Measurements from ENCODE around the gene FNDC3B. TPM values are rescaled to one million over a fixed set of nuclear protein-coding genes. Genes with fewer than 3 reads are reported as not detected.
"Not testable (repeated sequence)": the region's sequence is repeated elsewhere in the genome, so short reads cannot be mapped to it uniquely, and the experiment has no call there.

The FNDC3B gene
- total RNA-seq, 2 donors from 2014 or later: 12.0 to 17.7 TPM

DNA sequence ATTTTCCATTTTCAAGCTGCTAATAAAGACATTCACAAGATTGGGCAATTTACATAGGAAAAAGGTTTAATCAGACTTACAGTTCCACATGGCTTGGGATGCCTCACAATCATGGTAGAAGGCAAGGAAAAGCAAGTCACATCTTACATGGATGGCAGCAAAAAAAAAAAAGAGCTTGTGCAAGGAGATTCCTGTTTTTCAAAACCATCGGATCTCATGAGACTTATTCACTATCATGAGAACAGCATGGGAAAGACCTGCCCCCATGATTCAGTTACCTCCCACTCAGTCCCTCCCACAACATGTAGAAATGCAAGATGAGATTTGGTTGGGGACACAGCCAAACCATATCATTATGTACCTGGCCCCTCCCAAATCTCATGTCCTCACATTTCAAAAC is 202.0 kb downstream of the FNDC3B start:
- no peak for ATAC-seq (replicated peaks in 1 of 2)
- Mint-ChIP-seq H3K27ac (no peak overlapping the region), H3K36me3 (ENCODE audit: insufficient read depth in 2 of 2) (peaks cover 16 to 19% of the 10 kb centered on the region in 2 donors), H3K9me3 (peaks cover 10 to 13% of the 10 kb centered on the region in 2 donors), H3K27me3 (ENCODE audit: low read depth) (no peaks in the 10 kb centered on the region), H3K4me3 (no peak overlapping the region), H3K4me1 (ENCODE audit: low read depth) (no peaks in the 10 kb centered on the region)
- no peak for DNase-seq

DNA sequence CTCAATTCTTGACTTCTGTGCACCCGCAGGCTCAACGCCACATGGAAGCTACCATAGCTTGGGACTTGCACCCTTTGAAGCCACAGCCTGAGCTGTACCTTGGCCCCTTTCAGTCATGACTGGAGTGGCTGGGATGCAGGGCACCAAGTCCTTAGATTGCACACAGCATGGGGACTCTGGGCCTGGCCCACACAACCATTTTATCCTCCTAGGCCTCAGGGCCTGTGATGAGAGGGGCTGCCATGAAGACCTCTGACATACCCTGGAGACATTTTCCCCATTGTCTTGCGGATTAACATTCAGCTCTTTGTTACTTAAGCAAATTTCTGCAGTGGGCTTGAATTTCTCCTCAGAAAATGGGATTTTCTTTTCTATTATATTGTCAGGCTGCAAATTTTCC is 203.1 kb downstream of the FNDC3B start:
- not testable (repeated sequence) for H3K27ac Mint-ChIP-seq; ATAC-seq (replicated peaks in 1 of 2); H3K27me3 Mint-ChIP-seq (ENCODE audit: low read depth); H3K4me1 Mint-ChIP-seq (ENCODE audit: low read depth); DNase-seq; H3K4me3 Mint-ChIP-seq
- peaks cover 10 to 13% of the 10 kb centered on the region in 2 donors for H3K9me3 Mint-ChIP-seq
- peaks cover 19% of the 10 kb centered on the region in 2 donors for H3K36me3 Mint-ChIP-seq (ENCODE audit: insufficient read depth in 2 of 2)

DNA sequence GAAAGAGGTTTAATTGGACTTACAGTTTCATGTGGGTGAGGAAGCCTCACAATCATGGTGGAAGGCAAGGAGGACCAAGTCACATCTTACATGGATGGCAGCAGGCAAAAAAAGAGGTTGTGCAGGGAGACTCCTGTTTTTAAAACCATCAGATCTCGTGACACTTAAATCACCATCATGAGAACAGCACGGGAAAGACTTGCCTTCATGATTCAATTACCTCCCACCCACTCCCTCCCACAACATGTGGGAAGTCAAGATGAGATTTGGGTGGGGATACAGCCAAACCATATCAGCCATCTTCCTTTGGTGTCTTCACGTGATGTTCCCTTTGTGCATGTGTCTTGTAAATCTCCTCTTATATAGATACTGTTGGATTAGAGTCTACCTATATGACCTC is 204.0 kb downstream of the FNDC3B start:
- not testable (repeated sequence) for H3K27ac Mint-ChIP-seq; H3K4me1 Mint-ChIP-seq (ENCODE audit: low read depth); H3K27me3 Mint-ChIP-seq (ENCODE audit: low read depth); H3K4me3 Mint-ChIP-seq; DNase-seq; ATAC-seq (replicated peaks in 1 of 2)
- Mint-ChIP-seq H3K36me3 (ENCODE audit: insufficient read depth in 2 of 2) (peaks cover 19% of the 10 kb centered on the region in 2 donors), H3K9me3 (peaks cover 10 to 13% of the 10 kb centered on the region in 2 donors)

DNA sequence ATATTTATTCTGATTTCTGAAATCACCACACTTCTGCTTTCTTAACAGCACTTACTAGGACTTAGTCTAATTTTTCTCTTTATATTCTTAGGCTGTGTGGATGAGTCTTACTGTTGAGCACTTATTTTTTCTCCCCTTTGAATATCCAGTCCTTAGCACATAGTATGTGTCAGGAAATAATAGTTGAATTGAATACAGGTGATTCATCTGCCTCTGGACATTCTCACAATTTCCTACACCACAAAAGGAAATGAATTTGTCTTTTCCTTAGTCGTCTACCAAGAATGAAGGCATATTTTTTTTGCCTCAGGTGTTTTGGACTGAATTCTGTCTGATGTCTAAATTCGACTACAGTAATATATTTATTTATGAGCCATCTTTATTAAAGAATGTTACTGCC is 204.6 kb downstream of the FNDC3B start:
- DNase-seq: no peak
- no peak overlapping the region for H3K4me3 Mint-ChIP-seq
- no peak overlapping the region for H3K27ac Mint-ChIP-seq
- H3K9me3 Mint-ChIP-seq: peaks cover 10 to 13% of the 10 kb centered on the region in 2 donors
- no peaks in the 10 kb centered on the region for H3K27me3 Mint-ChIP-seq (ENCODE audit: low read depth)
- peaks cover 8% of the 10 kb centered on the region for H3K4me1 Mint-ChIP-seq (ENCODE audit: low read depth)
- ATAC-seq (replicated peaks in 1 of 2): no peak
- H3K36me3 Mint-ChIP-seq (ENCODE audit: insufficient read depth in 2 of 2): peaks cover 19% of the 10 kb centered on the region in 2 donors

DNA sequence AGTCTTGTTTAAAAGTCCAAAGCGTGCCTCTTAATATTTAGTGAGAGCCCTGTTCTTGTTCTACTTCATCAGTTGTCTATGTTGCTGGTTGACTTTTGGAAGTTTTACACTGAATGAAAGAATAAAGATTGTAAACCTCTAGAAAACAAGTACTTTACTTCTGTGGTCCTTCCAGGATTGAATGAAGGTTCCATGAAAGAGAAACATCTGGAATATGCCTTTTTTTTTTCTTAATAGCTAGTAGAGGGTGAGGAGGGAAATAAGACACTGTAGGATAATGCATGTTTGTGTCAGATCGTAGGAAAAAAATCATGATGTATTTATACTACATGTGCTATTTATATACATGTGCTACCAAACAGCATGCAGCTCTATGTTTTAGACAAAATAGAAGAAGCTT is 205.9 kb downstream of the FNDC3B start:
- H3K4me1 Mint-ChIP-seq (ENCODE audit: low read depth): peaks cover 8% of the 10 kb centered on the region
- ATAC-seq (replicated peaks in 1 of 2) (no peak), DNase-seq (no peak)
- no peak overlapping the region for H3K4me3 Mint-ChIP-seq
- H3K36me3 Mint-ChIP-seq (ENCODE audit: insufficient read depth in 2 of 2): peaks cover 19% of the 10 kb centered on the region in 2 donors
- H3K27me3 Mint-ChIP-seq (ENCODE audit: low read depth): no peaks in the 10 kb centered on the region
- H3K27ac Mint-ChIP-seq: peak overlapping the region; percentile 64
- H3K9me3 Mint-ChIP-seq: peaks cover 10 to 13% of the 10 kb centered on the region in 2 donors

DNA sequence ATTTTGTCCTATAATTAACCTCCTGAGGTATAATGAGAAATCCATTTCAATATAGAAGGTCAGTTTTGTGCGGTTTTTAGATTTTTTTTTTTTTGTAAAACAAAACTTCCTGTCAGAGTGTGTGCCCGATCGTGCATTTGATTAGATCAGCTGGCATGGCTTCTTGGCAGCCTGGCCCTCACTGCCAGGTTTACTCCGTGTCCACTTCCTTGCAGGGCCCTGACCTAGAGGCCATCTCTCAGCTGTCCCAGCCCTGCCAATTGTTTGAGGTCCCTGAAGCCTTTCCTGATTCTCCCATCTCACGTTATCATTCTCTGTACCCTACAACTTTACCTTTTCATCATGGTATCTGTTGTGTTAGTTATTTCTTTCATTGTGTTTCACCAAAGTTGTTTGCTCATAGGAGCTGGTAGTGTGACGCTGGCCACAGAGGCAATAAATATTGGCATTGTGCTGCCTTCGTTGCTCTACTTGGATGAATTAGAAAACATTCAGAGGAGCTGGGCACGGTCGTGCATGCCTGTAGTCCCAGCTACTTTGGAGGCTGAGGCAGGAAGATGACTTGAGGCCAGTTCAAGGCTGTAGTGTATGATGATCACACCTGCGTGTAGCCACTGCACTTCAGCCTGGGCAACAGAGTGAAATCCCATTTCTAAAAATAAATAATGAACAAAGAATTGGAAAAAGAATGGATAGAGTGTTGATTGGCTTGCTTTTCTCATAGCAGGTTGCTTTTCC is 206.9 kb downstream of the FNDC3B start:
- Mint-ChIP-seq H3K4me1 (ENCODE audit: low read depth) (peaks cover 8% of the 10 kb centered on the region), H3K4me3 (no peak overlapping the region), H3K27me3 (ENCODE audit: low read depth) (no peaks in the 10 kb centered on the region), H3K36me3 (ENCODE audit: insufficient read depth in 2 of 2) (peaks cover 18 to 19% of the 10 kb centered on the region in 2 donors), H3K27ac (no peak overlapping the region), H3K9me3 (peaks cover 10 to 12% of the 10 kb centered on the region in 2 donors)
- DNase-seq: no peak
- no peak for ATAC-seq (replicated peaks in 1 of 2)

DNA sequence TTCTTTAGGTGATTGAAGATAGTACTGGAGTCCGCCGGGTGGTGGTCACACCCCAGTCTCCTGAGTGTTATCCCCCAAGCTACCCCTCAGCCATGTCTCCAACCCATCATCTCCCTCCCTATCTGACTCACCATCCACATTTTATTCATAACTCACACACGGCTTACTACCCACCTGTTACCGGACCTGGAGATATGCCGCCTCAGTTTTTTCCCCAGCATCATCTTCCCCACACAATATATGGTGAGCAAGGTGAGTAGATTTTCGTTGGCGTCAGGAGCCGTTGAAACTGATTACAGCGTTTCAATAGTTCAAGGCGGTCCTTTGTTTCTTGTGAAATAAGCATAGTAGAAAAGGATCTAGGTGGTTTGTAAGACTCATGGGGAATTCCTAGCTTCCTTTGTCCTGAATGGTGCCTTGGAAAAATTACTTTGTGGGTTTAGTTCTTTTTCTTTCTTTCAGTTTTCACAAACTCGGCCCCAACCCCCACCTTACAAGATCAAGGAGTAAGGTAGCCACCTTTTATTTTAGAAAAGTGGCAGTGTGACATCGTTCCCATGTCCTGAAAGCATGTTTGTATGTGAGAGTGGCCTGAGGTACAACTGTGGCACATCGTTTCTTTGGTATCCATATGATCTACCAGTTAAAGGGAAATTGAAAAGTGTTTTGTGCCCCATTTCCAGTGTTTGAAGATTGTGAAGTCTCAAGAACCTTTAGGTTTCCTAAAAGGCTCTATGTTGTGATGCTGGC is 208.3 kb downstream of the FNDC3B start:
- Mint-ChIP-seq H3K36me3 (ENCODE audit: insufficient read depth in 2 of 2) (peaks cover 7 to 14% of the 10 kb centered on the region in 2 donors), H3K4me1 (ENCODE audit: low read depth) (peaks cover 8% of the 10 kb centered on the region), H3K27me3 (ENCODE audit: low read depth) (no peaks in the 10 kb centered on the region), H3K9me3 (peaks cover 7 to 8% of the 10 kb centered on the region in 2 donors), H3K27ac (no peak overlapping the region), H3K4me3 (no peak overlapping the region)
- ATAC-seq (replicated peaks in 1 of 2) (peak in 1 of 2 donors; percentile 20), DNase-seq (no peak)

DNA sequence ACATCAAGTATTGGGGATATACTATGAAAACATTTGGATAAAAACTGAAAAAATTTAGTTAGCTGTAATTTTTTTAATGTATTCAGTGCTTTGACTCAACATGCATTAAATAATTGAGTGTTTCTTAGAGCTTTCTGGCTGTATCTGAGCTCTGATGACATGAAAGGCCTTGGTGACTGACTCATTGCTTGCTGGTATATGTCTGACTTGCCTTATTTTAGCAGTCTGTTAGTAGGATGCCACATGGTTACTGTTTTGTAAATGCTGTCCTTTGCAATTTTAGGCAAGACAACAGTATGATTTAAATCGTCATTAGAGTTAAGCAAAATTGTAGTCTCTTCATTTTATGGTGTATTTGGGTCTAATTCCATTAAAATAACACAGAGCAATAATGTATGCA is 209.7 kb downstream of the FNDC3B start:
- DNase-seq (no peak), ATAC-seq (replicated peaks in 1 of 2) (peak in 1 of 2 donors; percentile 56)
- Mint-ChIP-seq H3K9me3 (no peaks in the 10 kb centered on the region), H3K36me3 (ENCODE audit: insufficient read depth in 2 of 2) (peaks cover 0 to 5% of the 10 kb centered on the region in 2 donors), H3K4me3 (no peak overlapping the region), H3K4me1 (ENCODE audit: low read depth) (peaks cover 8% of the 10 kb centered on the region), H3K27ac (no peak overlapping the region), H3K27me3 (ENCODE audit: low read depth) (no peaks in the 10 kb centered on the region)

DNA sequence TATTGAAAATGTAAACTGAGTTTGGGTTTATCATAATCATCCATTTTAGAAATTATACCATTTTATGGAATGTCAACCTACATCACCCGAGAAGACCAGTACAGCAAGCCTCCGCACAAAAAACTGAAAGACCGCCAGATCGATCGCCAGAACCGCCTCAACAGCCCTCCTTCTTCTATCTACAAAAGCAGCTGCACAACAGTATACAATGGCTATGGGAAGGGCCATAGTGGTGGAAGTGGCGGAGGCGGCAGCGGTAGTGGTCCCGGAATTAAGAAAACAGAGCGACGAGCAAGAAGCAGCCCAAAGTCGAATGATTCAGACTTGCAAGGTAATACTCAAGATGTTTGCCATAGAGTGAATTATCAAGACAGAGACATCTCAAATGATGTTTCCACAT is 211.8 kb downstream of the FNDC3B start:
- Mint-ChIP-seq H3K36me3 (ENCODE audit: insufficient read depth in 2 of 2) (peaks cover 0 to 5% of the 10 kb centered on the region in 2 donors), H3K27ac (no peak overlapping the region), H3K9me3 (no peaks in the 10 kb centered on the region), H3K27me3 (ENCODE audit: low read depth) (no peaks in the 10 kb centered on the region), H3K4me1 (ENCODE audit: low read depth) (peaks cover 8% of the 10 kb centered on the region), H3K4me3 (no peak overlapping the region)
- ATAC-seq (replicated peaks in 1 of 2) (no peak), DNase-seq (no peak)

DNA sequence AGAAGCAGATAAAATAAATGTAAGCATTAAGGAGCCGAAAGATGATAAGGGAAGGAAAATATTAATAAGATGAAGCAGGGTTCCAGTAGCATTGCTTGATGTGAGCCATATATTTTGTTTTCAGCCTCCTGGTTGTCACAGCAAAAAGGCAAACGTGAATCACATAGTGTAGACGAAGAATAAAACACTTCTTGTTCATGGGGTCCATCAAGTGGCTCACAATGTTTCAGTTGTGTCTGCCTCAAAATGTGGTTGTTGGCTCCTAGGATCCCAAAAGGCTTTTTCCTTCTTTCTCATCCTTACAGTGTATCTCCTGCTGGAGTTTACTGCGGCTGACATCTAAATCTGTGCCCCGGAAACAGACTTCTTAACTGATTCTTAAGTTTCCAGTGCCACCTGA is 213.8 kb downstream of the FNDC3B start:
- H3K27ac Mint-ChIP-seq: no peak overlapping the region

DNA sequence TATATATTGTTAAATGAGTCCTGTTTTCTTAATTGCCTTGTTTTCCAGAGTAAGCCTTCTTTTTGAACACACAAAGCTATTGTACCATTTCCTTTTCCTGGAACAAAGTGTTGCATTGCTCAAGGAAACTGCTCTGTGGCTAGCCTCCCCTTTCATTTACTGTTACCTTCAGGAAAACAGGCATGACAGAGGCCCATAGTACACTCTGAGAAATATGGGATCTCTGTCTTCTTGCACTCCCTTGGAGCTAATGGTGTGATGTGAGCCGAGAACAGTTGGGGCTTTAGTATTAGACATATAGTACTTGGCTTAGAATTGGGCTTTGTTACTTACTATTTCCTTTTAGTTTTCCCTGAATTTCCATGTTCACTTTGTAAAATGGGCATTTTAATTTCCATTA is 215.2 kb downstream of the FNDC3B start:
- Mint-ChIP-seq H3K36me3 (ENCODE audit: insufficient read depth in 2 of 2) (peaks cover 0 to 3% of the 10 kb centered on the region in 2 donors), H3K27me3 (ENCODE audit: low read depth) (no peaks in the 10 kb centered on the region), H3K4me1 (ENCODE audit: low read depth) (no peaks in the 10 kb centered on the region), H3K4me3 (no peak overlapping the region), H3K9me3 (no peaks in the 10 kb centered on the region), H3K27ac (no peak overlapping the region)
- DNase-seq: no peak
- ATAC-seq (replicated peaks in 1 of 2): no peak

More for the DNA sequence above, 213.8 kb downstream of the FNDC3B start:
- H3K4me1 Mint-ChIP-seq (ENCODE audit: low read depth): no peaks in the 10 kb centered on the region
- no peak overlapping the region for H3K4me3 Mint-ChIP-seq
- no peak for DNase-seq
- ATAC-seq (replicated peaks in 1 of 2): no peak
- no peaks in the 10 kb centered on the region for H3K9me3 Mint-ChIP-seq
- H3K27me3 Mint-ChIP-seq (ENCODE audit: low read depth): no peaks in the 10 kb centered on the region
- peaks cover 0 to 3% of the 10 kb centered on the region in 2 donors for H3K36me3 Mint-ChIP-seq (ENCODE audit: insufficient read depth in 2 of 2)

DNA sequence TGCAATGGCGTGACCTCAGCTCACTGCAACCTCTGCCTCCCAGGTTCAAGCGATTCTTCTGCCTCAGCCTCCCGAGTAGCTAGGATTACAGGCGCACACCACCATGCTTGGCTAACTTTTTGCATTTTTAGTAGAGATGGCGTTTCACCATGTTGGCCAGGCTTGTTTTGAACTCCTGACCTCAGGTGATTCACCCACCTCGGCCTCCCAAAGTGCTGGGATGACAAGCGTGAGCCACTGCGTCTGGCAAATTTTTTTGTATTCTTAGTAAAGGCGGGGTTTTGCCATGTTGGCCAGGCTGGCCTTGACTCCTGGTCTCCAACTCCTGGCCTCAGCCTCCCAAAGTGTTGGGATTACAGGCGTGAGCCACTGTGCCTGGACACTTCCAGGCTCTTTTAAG is 215.9 kb downstream of the FNDC3B start:
- not testable (repeated sequence) for H3K36me3 Mint-ChIP-seq (ENCODE audit: insufficient read depth in 2 of 2); DNase-seq; H3K27ac Mint-ChIP-seq; H3K27me3 Mint-ChIP-seq (ENCODE audit: low read depth); H3K4me3 Mint-ChIP-seq; H3K4me1 Mint-ChIP-seq (ENCODE audit: low read depth); H3K9me3 Mint-ChIP-seq; ATAC-seq (replicated peaks in 1 of 2)

DNA sequence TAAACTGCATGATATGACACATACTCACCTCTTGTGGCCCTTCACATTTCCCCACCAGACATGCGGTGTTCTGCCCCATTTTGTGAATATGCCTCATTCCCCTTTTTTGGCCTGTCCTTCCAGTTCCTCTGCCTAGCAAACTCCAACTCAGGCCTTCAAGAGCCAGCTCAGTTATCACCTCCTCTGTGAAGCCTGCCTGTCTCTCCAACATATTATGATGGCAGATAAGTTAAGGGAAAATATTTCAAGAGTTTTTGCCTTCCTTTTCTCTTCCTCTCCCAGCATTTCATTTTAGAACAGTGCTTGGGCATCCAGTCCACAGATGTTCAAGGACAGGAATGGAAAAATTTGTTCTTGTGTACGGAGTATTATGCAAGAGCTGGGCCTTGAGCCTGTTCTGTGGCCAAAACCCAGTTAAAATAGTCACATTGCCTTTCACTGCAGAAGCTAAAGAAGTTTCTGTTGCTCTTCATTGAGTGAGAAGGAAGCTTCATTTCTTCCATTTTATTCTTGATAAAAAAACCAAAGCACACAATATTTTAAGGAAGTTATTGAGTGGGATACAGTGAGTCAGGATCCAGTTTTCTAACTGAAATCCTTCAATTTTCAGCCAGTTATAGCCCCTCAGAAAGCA is 216.8 kb downstream of the FNDC3B start:
- no peak overlapping the region for H3K27ac Mint-ChIP-seq
- no peaks in the 10 kb centered on the region for H3K9me3 Mint-ChIP-seq
- ATAC-seq (replicated peaks in 1 of 2) (no peak), DNase-seq (no peak)
- H3K27me3 Mint-ChIP-seq (ENCODE audit: low read depth): no peaks in the 10 kb centered on the region
- H3K36me3 Mint-ChIP-seq (ENCODE audit: insufficient read depth in 2 of 2): peaks cover 0 to 1% of the 10 kb centered on the region in 2 donors
- H3K4me1 Mint-ChIP-seq (ENCODE audit: low read depth): peaks cover 7% of the 10 kb centered on the region
- H3K4me3 Mint-ChIP-seq: no peak overlapping the region
